GM18505 (cell line): ENCODE measurements around the gene IDS.
"Not testable (repeated sequence)": the region's sequence is repeated elsewhere in the genome, so short reads cannot be mapped to it uniquely, and the experiment has no call there.

ENCODE experiments used
- ATAC-seq: cut with Tn5 transposase; IDR thresholded peaks from one replicate; pipeline ENCODE4 v1.9.1; 2021; ENCODE audit not compliant: unreplicated experiment
- POLR2A ChIP-seq: IDR thresholded peaks from 4 replicates; pipeline ENCODE4 v1.6.1; 2011; ENCODE audit warnings: borderline replicate concordance; ENCODE audit not compliant: insufficient read depth, insufficient read length; ENCODE audit errors: extremely low read depth

IDS gene

GRCh38 chrX:149504915-149505651 is at the start of gene IDS:
Gene IDS, minus strand, starts transcription at chrX:149505306. Its CDS starts 169 bp downstream, at chrX:149505137.
- peak; percentile 95 for TF ChIP-seq POLR2A
- peak; percentile 72 for ATAC-seq

GRCh38 chrX:149551939-149552248 is 46.8 kb upstream of the IDS start:
- not testable (repeated sequence) for ATAC-seq

- ATAC-seq, result not testable (repeated sequence)
Measured at GRCh38 chrX:149551245-149551938, 46.3 kb upstream of the IDS start.

GRCh38 chrX:149550454-149550853 is 45.3 kb upstream of the IDS start:
- not testable (repeated sequence) for ATAC-seq

- not testable (repeated sequence) for ATAC-seq
Measured at GRCh38 chrX:149549701-149550100, 44.6 kb upstream of the IDS start, which contains the start of gene HSFX3. Gene HSFX3, minus strand, starts transcription at chrX:149549924. Its CDS starts 72 bp downstream, at chrX:149549852.

- ATAC-seq, result not testable (repeated sequence)
Measured at GRCh38 chrX:149547782-149548181, 42.7 kb upstream of the IDS start.

GRCh38 chrX:149546962-149547361 is 41.9 kb upstream of the IDS start:
- ATAC-seq, result not testable (repeated sequence)

- ATAC-seq, result not testable (repeated sequence)
Measured at GRCh38 chrX:149545545-149546543, 40.7 kb upstream of the IDS start.

GRCh38 chrX:149541521-149542047 is 36.5 kb upstream of the IDS start:
- ATAC-seq, result no peak
- TF ChIP-seq POLR2A, result no peak

- peak; percentile 70 for ATAC-seq
- peak; percentile 84 for TF ChIP-seq POLR2A
Measured at GRCh38 chrX:149540621-149541520, 35.8 kb upstream of the IDS start, which contains the start of gene EOLA1. Gene EOLA1, plus strand, starts transcription at chrX:149541012. Its CDS starts 4,619 bp downstream, at chrX:149545631.

- peak; percentile 28 for ATAC-seq
- no peak for TF ChIP-seq POLR2A
Measured at GRCh38 chrX:149540131-149540620, 35.1 kb upstream of the IDS start.

GRCh38 chrX:149539283-149540130 is 34.4 kb upstream of the IDS start:
- ATAC-seq, result peak; percentile 41
- TF ChIP-seq POLR2A, result no peak

GRCh38 chrX:149537474-149537873 is 32.4 kb upstream of the IDS start:
- ATAC-seq, result not testable (repeated sequence)

- ATAC-seq, result not testable (repeated sequence)
Measured at GRCh38 chrX:149534926-149535602, 30.0 kb upstream of the IDS start.

GRCh38 chrX:149533999-149534398 is 28.9 kb upstream of the IDS start:
- not testable (repeated sequence) for ATAC-seq

GRCh38 chrX:149532868-149533267 is 27.8 kb upstream of the IDS start:
- not testable (repeated sequence) for ATAC-seq
